Mucosa of descending colon (tissue), 3 donors: ENCODE results near the gene PDE6G. TPM values are rescaled to one million over a fixed set of nuclear protein-coding genes. Genes with fewer than 3 reads are reported as not detected.

Source experiments
- ATAC-seq: fragments of 200-7000 bp; cut with Tn5 transposase; one replicate; pipeline ENCODE4 v1.9.1; 2020; ENCODE audit warnings: mild to moderate bottlenecking, moderate library complexity
- DNase-seq, 3 donors: peaks; one replicate each; pipeline ENCODE4 v3.0.0-alpha.2; 2020
- H3K36me3 ChIP-seq: fragments of 200-600 bp; one replicate; pipeline ENCODE4 v1.8.0; 2021; ENCODE audit warnings: low read depth, mild to moderate bottlenecking
- H3K4me1 ChIP-seq: fragments of 200-600 bp; one replicate; pipeline ENCODE4 v1.8.0; 2021; ENCODE audit warnings: low read depth, mild to moderate bottlenecking
- H3K4me3 ChIP-seq: fragments of 200-600 bp; one replicate; pipeline ENCODE4 v1.8.0; 2021; ENCODE audit warnings: mild to moderate bottlenecking
- H3K9me3 ChIP-seq: fragments of 200-600 bp; one replicate; pipeline ENCODE4 v1.8.0; 2021; ENCODE audit warnings: mild to moderate bottlenecking
- intact Hi-C, 2 donors: fragments of 100-400 bp; cut with DNase I in 1 of 2; cut with micrococcal nuclease in 1 of 2; formaldehyde crosslinking; loops; one replicate each; pipeline versions ENCODE4 v1.11.0 to v1.11.1; 2022; cut with DNase I, micrococcal nuclease
- total RNA-seq, 3 donors: library from RNA; stranded (reverse); fragmentation: NEBNext Ultra II Directional in 2 of 3; extraction: Animal tissue kit (Norgen Biotek cat#: 25700) in 2 of 3; gene quantifications; one replicate each; pipeline versions ENCODE4 v1.2.1 to v1.2.4, GENCODE V29; 2021 to 2023
- TF ChIP-seq, protein P1 (sequence below): fragments of 200-600 bp; IDR thresholded peaks from one replicate; pipeline ENCODE4 v1.8.0; 2022; ENCODE audit warnings: antibody characterized with exemption, mild to moderate bottlenecking
- donor health status: DM: no; HTN: no; CAD: no; lungs with moderate emphysema.
- donor health status: DM: no; HTN: no; CAD: no.
- donor health status: DM: no; HTN: yes; CAD: no.

PDE6G gene
- total RNA-seq, 3 donors from 2014 or later = 0.39 to 1.2 TPM; not detected in 1

DNA sequence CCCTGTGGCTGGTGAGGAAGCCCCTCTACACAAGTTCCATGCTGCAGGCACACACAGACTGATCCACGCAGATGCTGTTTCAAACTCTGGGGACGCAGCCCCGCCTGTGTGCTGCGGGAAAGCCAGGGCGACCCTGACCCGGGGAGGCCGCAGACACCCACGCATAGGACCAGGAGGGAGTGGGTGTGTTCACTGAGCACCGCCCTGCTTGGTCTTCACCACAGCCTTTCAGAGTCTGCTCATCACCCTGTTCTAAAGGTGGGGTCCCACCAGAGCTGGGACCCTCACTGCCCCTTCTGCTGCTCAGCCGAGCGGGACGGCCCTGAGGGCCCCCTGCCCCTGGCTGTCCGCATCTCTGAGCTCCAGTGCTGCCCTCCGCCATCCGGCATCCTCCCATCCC, 11.8 kb downstream of the PDE6G start:
- ATAC-seq = no peak
- no peaks in the 10 kb centered on the region for H3K4me1 ChIP-seq
- no peaks in the 10 kb centered on the region for H3K36me3 ChIP-seq
- no peak for DNase-seq
- H3K9me3 ChIP-seq = no peaks in the 10 kb centered on the region
- no peak overlapping the region for H3K4me3 ChIP-seq
- intact Hi-C loops = no loop called here
- TF ChIP-seq, protein P1, sequence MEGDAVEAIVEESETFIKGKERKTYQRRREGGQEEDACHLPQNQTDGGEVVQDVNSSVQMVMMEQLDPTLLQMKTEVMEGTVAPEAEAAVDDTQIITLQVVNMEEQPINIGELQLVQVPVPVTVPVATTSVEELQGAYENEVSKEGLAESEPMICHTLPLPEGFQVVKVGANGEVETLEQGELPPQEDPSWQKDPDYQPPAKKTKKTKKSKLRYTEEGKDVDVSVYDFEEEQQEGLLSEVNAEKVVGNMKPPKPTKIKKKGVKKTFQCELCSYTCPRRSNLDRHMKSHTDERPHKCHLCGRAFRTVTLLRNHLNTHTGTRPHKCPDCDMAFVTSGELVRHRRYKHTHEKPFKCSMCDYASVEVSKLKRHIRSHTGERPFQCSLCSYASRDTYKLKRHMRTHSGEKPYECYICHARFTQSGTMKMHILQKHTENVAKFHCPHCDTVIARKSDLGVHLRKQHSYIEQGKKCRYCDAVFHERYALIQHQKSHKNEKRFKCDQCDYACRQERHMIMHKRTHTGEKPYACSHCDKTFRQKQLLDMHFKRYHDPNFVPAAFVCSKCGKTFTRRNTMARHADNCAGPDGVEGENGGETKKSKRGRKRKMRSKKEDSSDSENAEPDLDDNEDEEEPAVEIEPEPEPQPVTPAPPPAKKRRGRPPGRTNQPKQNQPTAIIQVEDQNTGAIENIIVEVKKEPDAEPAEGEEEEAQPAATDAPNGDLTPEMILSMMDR = no peak

DNA sequence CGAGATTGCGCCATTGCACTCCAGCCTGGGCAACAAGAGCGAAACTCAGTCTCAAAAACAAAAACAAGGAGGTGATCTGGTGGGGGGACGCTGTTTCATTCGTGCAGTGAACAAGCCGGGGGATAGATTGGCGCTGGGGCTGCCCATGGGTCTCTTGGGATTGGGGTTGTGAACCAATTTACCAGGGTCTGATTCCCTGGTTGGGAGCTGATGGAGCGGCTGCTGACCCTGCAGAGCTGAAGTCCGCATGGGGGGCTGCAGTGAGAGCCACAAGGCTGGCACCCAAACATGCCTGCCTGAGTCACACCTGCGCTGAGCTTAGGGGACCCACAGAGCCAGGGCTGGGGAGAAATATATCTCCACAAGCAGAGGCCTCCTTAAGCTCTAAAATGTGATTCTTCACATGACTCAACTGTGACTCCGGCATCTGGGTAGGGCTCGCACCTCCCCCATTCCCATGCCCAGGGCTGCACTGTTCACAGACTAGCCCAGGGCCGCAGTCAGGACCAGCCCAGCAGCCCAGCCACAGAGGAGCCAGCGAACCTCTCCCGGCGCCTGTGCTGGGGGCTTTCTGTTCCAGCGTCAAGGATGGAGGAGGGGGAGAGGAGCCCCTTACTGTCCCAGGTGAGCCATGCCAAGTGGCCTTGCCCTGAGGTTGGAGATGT, 14.4 kb downstream of the PDE6G start:
- Histone ChIP-seq H3K4me3 (no peak overlapping the region), H3K4me1 (no peaks in the 10 kb centered on the region), H3K36me3 (no peaks in the 10 kb centered on the region), H3K9me3 (no peaks in the 10 kb centered on the region)
- intact Hi-C loops = no loop called here
- DNase-seq = peak in 1 of 3 donors; percentile 30
- TF ChIP-seq, protein P1 = no peak
- no peak for ATAC-seq

DNA sequence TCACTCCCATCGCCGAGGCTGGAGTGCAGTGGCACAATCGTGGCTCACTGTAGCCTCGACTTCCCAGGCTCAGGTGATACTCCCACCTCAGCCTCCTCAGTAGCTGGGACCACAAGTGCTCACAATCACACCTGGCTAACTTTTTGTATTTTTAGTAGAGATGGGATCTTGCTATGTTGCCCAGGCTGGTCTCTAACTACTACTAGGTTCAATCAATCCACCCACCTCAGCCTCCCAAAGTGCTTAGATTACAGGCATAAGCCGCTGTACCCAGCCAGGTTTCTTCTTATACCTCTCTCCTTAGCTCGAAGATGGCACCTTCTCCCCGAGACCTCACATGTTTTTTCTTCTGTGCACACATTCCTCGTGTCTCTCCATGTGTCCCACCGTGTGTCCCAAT, 16.3 kb downstream of the PDE6G start:
- ATAC-seq = no peak
- H3K9me3 ChIP-seq = no peaks in the 10 kb centered on the region
- no peaks in the 10 kb centered on the region for H3K36me3 ChIP-seq
- peaks cover 10% of the 10 kb centered on the region for H3K4me1 ChIP-seq
- no peak overlapping the region for H3K4me3 ChIP-seq
- intact Hi-C loops = no loop called here
- TF ChIP-seq, protein P1 = no peak
- DNase-seq = no peak

- H3K4me1 ChIP-seq = peaks cover 10% of the 10 kb centered on the region
- intact Hi-C loops = no loop called here
- H3K4me3 ChIP-seq = no peak overlapping the region
- no peaks in the 10 kb centered on the region for H3K36me3 ChIP-seq
- ATAC-seq (no peak), DNase-seq (no peak)
- TF ChIP-seq, protein P1 = no peak
- H3K9me3 ChIP-seq = no peaks in the 10 kb centered on the region
These were observed 17.7 kb downstream of the PDE6G start for GRCh38 chr17:81638683-81639082.

GRCh38 chr17:81636505-81637288, 19.6 kb downstream of the PDE6G start, which contains the start of the genes NPLOC4 and TSPAN10:
NPLOC4 (minus strand) TSS chr17:81637112; CDS start chr17:81636930, 182 bp downstream.
TSPAN10 (plus strand) TSS chr17:81637196; CDS start chr17:81642413, 5,217 bp downstream.
- Histone ChIP-seq H3K4me1 (peaks cover 10% of the 10 kb centered on the region), H3K4me3 (peak within 1 kb of the TSS; percentile 69), H3K36me3 (no peaks in the 10 kb centered on the region), H3K9me3 (no peaks in the 10 kb centered on the region)
- DNase-seq (peak; percentile 81 to 90 (median 86)), ATAC-seq (peak; percentile 95)
- TF ChIP-seq, protein P1 = no peak
- intact Hi-C loops = no loop called here
